ENCODE data around the gene TXLNA. TPM values are rescaled to one million over a fixed set of nuclear protein-coding genes. Genes with fewer than 3 reads are reported as not detected.

The TXLNA gene
- total and polyA plus RNA-seq, 12 donors, result 7.5 to 28.9 (median 16.0) TPM

DNA sequence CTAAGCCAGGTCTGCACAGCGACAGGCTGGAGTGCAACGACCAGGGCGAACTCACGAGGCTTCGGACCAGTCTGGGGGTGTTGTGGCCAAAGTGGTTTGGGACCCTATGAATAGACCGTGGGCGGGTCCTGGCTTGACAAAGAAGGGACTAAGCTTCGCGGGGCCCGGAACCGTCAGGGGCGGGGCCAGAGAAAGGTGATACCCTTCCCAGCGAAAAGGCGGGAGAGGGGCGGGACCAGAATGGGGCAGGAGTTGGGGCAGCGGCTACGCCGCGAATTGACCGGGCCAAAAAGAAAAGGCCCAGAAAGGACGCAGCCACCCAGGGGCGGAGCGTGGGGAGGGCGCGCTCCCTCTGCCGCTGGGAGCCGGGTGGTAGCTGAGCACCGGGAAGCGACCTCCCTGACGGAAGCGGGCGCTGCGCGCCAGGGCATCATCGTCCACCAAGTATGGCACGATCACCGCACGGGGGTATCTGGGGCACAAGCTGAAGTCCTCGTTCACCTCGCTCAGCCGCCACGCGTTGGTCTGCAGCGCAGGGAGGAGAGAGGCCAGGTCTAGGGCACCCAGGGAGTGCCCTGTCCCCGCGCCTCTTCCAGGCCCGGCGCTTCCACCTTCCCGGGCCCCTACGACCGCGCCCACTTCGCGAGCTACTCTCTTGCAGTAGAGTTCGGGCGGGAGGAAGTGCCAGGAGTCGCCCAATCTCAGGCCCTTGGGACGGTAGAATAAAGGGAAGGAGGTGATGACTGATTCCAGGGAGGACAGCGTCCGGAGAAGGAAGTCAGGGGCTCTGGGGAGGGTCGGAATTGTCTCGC is 60.9 kb downstream of the TXLNA start:
- Histone ChIP-seq H3K36me3 (peaks cover 0 to 23% (median 0%) of the 10 kb centered on the region in 9 donors), H3K9me3 (no peaks in the 10 kb centered on the region), H3K4me3 (peak overlapping the region; percentile 48 to 86 (median 72)), H3K4me1 (peaks cover 0 to 44% (median 28%) of the 10 kb centered on the region in 9 donors), H3K27me3 (peaks cover 0 to 10% (median 0%) of the 10 kb centered on the region in 7 donors), H3K27ac (peak overlapping the region; percentile 41 to 96 (median 88))
- TF ChIP-seq, protein P1, sequence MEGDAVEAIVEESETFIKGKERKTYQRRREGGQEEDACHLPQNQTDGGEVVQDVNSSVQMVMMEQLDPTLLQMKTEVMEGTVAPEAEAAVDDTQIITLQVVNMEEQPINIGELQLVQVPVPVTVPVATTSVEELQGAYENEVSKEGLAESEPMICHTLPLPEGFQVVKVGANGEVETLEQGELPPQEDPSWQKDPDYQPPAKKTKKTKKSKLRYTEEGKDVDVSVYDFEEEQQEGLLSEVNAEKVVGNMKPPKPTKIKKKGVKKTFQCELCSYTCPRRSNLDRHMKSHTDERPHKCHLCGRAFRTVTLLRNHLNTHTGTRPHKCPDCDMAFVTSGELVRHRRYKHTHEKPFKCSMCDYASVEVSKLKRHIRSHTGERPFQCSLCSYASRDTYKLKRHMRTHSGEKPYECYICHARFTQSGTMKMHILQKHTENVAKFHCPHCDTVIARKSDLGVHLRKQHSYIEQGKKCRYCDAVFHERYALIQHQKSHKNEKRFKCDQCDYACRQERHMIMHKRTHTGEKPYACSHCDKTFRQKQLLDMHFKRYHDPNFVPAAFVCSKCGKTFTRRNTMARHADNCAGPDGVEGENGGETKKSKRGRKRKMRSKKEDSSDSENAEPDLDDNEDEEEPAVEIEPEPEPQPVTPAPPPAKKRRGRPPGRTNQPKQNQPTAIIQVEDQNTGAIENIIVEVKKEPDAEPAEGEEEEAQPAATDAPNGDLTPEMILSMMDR (IDR thresholded peaks at IDR 0.05), result peak in 5 of 9 donors; percentile 29 to 56 (median 50)
- ATAC-seq (peak; percentile 65 to 83 (median 78)), DNase-seq (peak; percentile 68 to 73)
- intact Hi-C loops (cut with DNase I), result loop anchor here in 2 of 10 donors (5.0 to 10.0 kb wide), 2 partner anchors 54 to 77 kb away; partner anchors contain the start of gene HDAC1 (in 1 of the 2)
- WGBS, 2 donors, result 2 to 4% methylated on average over 62 of the region's 62 CpGs

DNA sequence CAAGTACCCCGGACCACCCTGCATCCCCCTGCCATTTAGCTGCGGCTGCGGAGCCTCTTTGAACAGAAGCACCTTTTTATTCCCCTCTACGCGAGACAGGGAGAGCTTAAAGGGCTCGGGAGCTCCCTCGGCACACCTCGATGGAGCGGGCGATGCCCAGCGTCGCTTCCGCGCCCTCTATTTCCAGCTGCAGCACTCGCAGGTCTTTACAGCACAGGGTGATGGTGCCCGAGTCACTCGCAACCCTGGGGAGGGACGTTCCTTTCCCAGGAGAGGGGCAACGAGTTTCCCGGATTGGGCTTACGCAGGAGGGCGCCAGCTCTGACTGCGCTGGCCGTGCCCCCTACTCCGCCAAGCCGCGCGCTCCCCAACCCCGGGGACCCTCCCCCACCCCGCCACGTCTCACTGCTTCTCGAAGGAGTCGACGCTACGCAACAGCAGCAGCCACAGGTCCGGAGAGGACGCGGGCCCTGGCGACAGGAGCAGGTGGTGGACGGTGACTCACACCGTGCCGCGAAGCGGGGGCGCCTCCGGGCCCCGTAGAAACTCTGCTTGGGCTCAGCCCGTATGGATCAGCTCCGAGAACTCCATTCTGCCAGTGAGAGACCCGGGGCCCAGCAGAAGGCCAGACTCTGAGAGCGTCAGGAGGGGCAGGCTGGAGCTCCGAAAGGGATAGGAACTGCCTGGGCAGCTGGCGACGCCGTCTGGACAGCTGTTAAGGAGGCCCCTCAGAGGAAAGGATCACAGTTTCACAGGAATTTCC is 61.7 kb downstream of the TXLNA start:
- no peaks in the 10 kb centered on the region for H3K9me3 ChIP-seq
- peak overlapping the region; percentile 48 to 86 (median 72) for H3K4me3 ChIP-seq
- peaks cover 0 to 50% (median 36%) of the 10 kb centered on the region in 9 donors for H3K4me1 ChIP-seq
- H3K27ac ChIP-seq, result peak overlapping the region; percentile 41 to 96 (median 88)
- DNase-seq, result peak; percentile 51 to 56
- H3K27me3 ChIP-seq, result peaks cover 0 to 10% (median 0%) of the 10 kb centered on the region in 7 donors
- H3K36me3 ChIP-seq, result peaks cover 0 to 19% (median 0%) of the 10 kb centered on the region in 9 donors
- WGBS, 2 donors, result 0 to 1% methylated on average over 55 of the region's 55 CpGs
- TF ChIP-seq, protein P1 (IDR thresholded peaks at IDR 0.05), result peak in 2 of 9 donors; percentile 3 to 24
- intact Hi-C loops (cut with DNase I), result loop anchor here in 2 of 10 donors (5.0 to 10.0 kb wide), 2 partner anchors 54 to 76 kb away; partner anchors contain the start of gene HDAC1 (in 1 of the 2)
- ATAC-seq, result peak; percentile 69 to 84 (median 76)

DNA sequence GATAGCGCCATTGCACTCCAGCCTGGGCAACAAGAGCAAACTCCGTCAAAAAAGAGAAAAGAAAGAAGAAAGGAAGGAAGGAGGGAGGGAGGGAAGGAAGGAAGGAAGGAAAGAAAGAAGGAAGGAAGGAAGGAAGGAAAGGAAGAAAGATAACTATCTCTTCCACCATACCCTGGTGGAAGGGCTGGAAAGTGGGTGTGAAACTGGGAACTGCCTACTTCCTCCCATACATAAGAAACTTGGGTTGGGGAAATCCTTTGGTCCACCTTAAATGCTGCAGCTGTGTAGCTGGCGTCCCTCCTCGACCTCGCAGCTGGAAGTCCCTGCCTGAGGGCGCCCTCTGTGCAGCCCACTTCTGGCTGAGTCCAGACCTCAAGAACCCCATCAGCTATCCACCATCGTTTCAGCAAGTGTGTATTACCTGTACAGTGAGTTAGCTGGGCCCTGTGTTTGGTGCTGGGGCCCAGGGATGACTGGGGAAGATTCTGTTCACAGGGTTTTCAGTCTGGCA is 62.9 kb downstream of the TXLNA start:
- Histone ChIP-seq H3K4me1 (peaks cover 4 to 62% (median 48%) of the 10 kb centered on the region in 9 donors), H3K4me3 (peak overlapping the region in 7 of 10 donors; percentile 9 to 86 (median 71)), H3K36me3 (peaks cover 0 to 14% (median 0%) of the 10 kb centered on the region in 9 donors), H3K27ac (peak overlapping the region in 9 of 10 donors; percentile 81 to 96 (median 88)), H3K27me3 (peaks cover 0 to 10% (median 0%) of the 10 kb centered on the region in 7 donors), H3K9me3 (no peaks in the 10 kb centered on the region)
- peak in 6 of 8 donors; percentile 19 to 49 (median 36) for ATAC-seq
- WGBS, 2 donors, result 21 to 27% methylated on average over 7 of the region's 7 CpGs
- DNase-seq, result peak; percentile 50 to 57
- intact Hi-C loops (cut with DNase I), result loop anchor here in 2 of 10 donors (5.0 to 10.0 kb wide), 2 partner anchors 52 to 75 kb away; partner anchors contain the start of gene HDAC1 (in 1 of the 2)
- TF ChIP-seq, protein P1 (IDR thresholded peaks at IDR 0.05), result peak in 2 of 9 donors; percentile 9 to 19
